COLO668 (cell line): ENCODE measurements around the gene TIMM44.
"Not testable (repeated sequence)": the region's sequence is repeated elsewhere in the genome, so short reads cannot be mapped to it uniquely, and the experiment has no call there.

Source experiments
- DNase-seq: peaks from one replicate; lab custom pipeline; 2025; ENCODE audit not compliant: unreplicated experiment; lab: John Stamatoyannopoulos, UW

Gene TIMM44

GRCh38 chr19:7902796-7903243 lies 40.6 kb downstream of the TIMM44 start:
- no peak for DNase-seq

- DNase-seq: no peak
Measured at GRCh38 chr19:7901337-7901736, 42.1 kb downstream of the TIMM44 start.

GRCh38 chr19:7900931-7901330 lies 42.5 kb downstream of the TIMM44 start:
- DNase-seq: no peak

- DNase-seq: no peak
Measured at GRCh38 chr19:7900401-7900870, 43.0 kb downstream of the TIMM44 start.

- DNase-seq: no peak
Measured at GRCh38 chr19:7899751-7900378, 43.6 kb downstream of the TIMM44 start.

GRCh38 chr19:7898967-7899366 lies 44.5 kb downstream of the TIMM44 start:
- DNase-seq: no peak

- DNase-seq: no peak
Measured at GRCh38 chr19:7897292-7897691, 46.2 kb downstream of the TIMM44 start.

GRCh38 chr19:7895565-7895964 lies 47.9 kb downstream of the TIMM44 start:
- no peak for DNase-seq

GRCh38 chr19:7894612-7895309 lies 48.7 kb downstream of the TIMM44 start:
- DNase-seq: peak; percentile 67

GRCh38 chr19:7893362-7894101 lies 49.9 kb downstream of the TIMM44 start:
- DNase-seq: not testable (repeated sequence)

GRCh38 chr19:7888826-7889217 lies 54.6 kb downstream of the TIMM44 start:
- no peak for DNase-seq

- DNase-seq: peak; percentile 61
Measured at GRCh38 chr19:7888145-7888825, 55.2 kb downstream of the TIMM44 start, which contains the start of gene LRRC8E. LRRC8E (plus strand) TSS chr19:7888510; CDS start chr19:7895604, 7,094 bp downstream.

GRCh38 chr19:7887408-7888144 lies 55.9 kb downstream of the TIMM44 start:
- DNase-seq: no peak

- no peak for DNase-seq
Measured at GRCh38 chr19:7885818-7886217, 57.6 kb downstream of the TIMM44 start.

- DNase-seq: no peak
Measured at GRCh38 chr19:7883796-7884570, 59.5 kb downstream of the TIMM44 start.

GRCh38 chr19:7883105-7883504 lies 60.4 kb downstream of the TIMM44 start:
- peak; percentile 68 for DNase-seq

- no peak for DNase-seq
Measured at GRCh38 chr19:7881910-7882309, 61.6 kb downstream of the TIMM44 start.

GRCh38 chr19:7879836-7880235 lies 63.6 kb downstream of the TIMM44 start:
- DNase-seq: no peak

- DNase-seq: no peak
Measured at GRCh38 chr19:7879111-7879807, 64.2 kb downstream of the TIMM44 start.
